ENCODE results near the gene WDR45. TPM values are rescaled to one million over a fixed set of nuclear protein-coding genes. Genes with fewer than 3 reads are reported as not detected.

The WDR45 gene
- total RNA-seq, 4 donors from 2014 or later: 84.4 to 102 (median 87.8) TPM

DNA sequence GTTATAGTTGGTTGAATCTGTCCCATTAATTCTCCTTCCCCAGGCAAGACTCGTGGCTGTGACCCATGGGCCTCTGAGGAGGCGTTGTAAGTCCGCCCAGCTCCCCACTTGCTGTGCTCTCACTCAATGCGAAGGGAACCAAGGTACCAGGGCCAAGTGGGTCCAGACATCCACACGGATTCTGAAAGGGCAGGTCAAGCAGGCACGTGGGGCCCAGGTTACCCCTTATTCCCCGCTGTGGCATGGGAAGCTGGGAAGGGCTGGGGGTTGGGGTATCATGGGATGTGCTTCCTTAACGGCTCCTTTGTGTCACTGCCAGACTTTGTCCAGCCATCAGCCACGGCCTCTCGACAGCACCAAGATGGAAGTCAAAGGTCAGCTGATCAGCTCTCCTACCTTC, 17.8 kb downstream of the WDR45 start:
- no peak overlapping the region for H3K4me3 ChIP-seq (ENCODE audit: low read depth, poor library complexity, severe bottlenecking)
- TF ChIP-seq, protein P1, sequence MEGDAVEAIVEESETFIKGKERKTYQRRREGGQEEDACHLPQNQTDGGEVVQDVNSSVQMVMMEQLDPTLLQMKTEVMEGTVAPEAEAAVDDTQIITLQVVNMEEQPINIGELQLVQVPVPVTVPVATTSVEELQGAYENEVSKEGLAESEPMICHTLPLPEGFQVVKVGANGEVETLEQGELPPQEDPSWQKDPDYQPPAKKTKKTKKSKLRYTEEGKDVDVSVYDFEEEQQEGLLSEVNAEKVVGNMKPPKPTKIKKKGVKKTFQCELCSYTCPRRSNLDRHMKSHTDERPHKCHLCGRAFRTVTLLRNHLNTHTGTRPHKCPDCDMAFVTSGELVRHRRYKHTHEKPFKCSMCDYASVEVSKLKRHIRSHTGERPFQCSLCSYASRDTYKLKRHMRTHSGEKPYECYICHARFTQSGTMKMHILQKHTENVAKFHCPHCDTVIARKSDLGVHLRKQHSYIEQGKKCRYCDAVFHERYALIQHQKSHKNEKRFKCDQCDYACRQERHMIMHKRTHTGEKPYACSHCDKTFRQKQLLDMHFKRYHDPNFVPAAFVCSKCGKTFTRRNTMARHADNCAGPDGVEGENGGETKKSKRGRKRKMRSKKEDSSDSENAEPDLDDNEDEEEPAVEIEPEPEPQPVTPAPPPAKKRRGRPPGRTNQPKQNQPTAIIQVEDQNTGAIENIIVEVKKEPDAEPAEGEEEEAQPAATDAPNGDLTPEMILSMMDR (IDR thresholded peaks at IDR 0.05): no peak
- no peak for TF ChIP-seq POLR2A (IDR thresholded peaks at IDR 0.05)
- intact Hi-C loops (cut with DNase I; ENCODE audit: low total_unique reads): no loop called here
- 74% methylated on average over 10 of the region's 10 CpGs; no CpG with 5 or more reads in 1 of the 2 donors for WGBS, 2 donors
- no peak for DNase-seq (ENCODE audit: low spot score in 2 of 2)

DNA sequence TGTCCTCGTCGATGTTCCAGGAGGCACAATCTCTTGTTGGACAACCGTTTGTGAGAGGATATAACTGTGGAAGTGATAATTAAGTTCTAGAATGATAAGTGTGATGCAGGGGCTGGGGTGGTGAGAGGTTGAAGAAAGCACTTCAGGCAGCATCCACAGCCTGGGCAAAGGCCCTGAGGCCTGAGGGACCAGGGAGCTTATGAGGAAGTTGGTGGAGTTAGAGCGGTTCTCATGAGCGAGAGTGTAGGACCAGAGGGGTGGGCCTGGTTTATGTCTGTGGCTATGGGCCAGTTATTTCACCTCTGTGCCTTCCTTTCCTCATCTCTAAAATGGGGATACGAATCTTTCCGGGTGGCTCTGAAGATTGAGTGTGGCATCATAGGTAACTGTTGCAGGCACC, 18.2 kb downstream of the WDR45 start:
- 82 to 87% methylated on average over 7 of the region's 7 CpGs for WGBS, 2 donors
- DNase-seq (ENCODE audit: low spot score in 2 of 2): no peak
- TF ChIP-seq POLR2A (IDR thresholded peaks at IDR 0.05): no peak
- TF ChIP-seq, protein P1 (IDR thresholded peaks at IDR 0.05): no peak
- no peak overlapping the region for H3K4me3 ChIP-seq (ENCODE audit: low read depth, poor library complexity, severe bottlenecking)
- intact Hi-C loops (cut with DNase I; ENCODE audit: low total_unique reads): no loop called here

DNA sequence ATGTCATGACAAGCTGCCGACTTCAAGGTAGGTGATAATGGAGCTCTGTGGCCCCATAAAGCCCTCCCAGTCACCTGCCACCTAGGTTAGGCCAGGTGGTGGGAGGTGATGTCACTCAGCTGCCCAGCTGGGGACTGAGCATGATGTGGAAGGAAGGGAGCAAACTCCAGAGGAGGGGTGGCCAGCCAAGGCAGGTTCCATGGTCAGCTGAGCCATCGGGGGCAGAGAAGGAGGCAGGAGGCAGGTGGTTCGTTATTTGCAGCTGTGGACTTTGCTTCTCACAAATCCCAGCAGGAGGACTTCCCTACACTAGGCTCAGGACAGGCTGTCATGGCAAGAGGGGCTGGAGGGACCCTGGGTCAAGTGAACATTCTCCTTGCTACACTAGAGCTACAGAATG, 18.8 kb downstream of the WDR45 start:
- WGBS, 2 donors: 72 to 84% methylated on average over 3 of the region's 3 CpGs
- TF ChIP-seq, protein P1 (IDR thresholded peaks at IDR 0.05): no peak
- no peak for TF ChIP-seq POLR2A (IDR thresholded peaks at IDR 0.05)
- intact Hi-C loops (cut with DNase I; ENCODE audit: low total_unique reads): no loop called here
- H3K4me3 ChIP-seq (ENCODE audit: low read depth, poor library complexity, severe bottlenecking): no peak overlapping the region
- no peak for DNase-seq (ENCODE audit: low spot score in 2 of 2)

DNA sequence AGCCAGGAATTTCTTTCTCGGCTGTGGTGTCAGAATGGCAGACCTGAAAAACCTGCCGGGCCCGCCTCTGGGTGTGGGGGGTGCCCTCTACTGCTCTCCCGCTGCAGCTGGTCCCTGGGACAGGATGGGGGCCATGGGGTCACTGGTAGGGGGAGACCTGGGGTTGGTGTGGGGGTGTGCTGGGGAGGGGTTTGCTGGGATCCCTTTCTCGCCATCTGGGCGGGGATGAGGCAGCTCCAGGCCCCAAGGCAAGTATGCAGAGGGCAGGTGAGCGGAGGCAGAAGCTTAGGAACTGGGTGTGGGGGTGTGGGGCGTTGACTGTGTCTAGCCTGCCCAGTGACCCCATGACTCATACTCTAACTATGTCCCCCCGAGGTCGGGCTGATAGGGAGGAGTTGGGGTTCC, 20.0 kb downstream of the WDR45 start:
- H3K4me3 ChIP-seq (ENCODE audit: low read depth, poor library complexity, severe bottlenecking): peak overlapping the region; percentile 6
- TF ChIP-seq, protein P1 (IDR thresholded peaks at IDR 0.05): no peak
- no peak for TF ChIP-seq POLR2A (IDR thresholded peaks at IDR 0.05)
- WGBS, 2 donors: 39 to 45% methylated on average over 6 to 8 of the region's 10 CpGs
- intact Hi-C loops (cut with DNase I; ENCODE audit: low total_unique reads): no loop called here
- DNase-seq (ENCODE audit: low spot score in 2 of 2): no peak

DNA sequence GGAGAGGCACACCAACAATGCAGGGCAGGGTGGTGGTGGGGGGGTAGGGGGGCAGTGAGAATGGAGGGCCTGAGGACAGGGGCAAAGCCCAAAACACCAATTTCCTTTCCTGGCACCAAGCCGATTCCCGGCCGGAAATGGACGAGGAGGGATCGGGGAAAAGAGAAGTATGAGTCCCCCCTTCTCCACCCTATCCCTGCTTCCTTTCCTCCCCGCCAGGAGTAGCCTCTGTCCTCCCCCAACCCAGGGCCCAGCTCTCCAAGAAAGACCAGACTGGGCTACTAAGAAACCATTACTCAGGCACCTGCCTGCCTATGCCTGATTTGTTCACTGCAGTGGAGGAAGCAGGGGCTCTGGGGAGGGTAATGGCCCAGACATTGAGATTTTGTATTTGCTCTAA, 20.5 kb downstream of the WDR45 start:
- H3K4me3 ChIP-seq (ENCODE audit: low read depth, poor library complexity, severe bottlenecking): peak overlapping the region; percentile 6
- no peak for DNase-seq (ENCODE audit: low spot score in 2 of 2)
- 33 to 63% methylated on average over 6 of the region's 6 CpGs for WGBS, 2 donors
- intact Hi-C loops (cut with DNase I; ENCODE audit: low total_unique reads): no loop called here
- TF ChIP-seq POLR2A (IDR thresholded peaks at IDR 0.05): no peak
- TF ChIP-seq, protein P1 (IDR thresholded peaks at IDR 0.05): no peak

DNA sequence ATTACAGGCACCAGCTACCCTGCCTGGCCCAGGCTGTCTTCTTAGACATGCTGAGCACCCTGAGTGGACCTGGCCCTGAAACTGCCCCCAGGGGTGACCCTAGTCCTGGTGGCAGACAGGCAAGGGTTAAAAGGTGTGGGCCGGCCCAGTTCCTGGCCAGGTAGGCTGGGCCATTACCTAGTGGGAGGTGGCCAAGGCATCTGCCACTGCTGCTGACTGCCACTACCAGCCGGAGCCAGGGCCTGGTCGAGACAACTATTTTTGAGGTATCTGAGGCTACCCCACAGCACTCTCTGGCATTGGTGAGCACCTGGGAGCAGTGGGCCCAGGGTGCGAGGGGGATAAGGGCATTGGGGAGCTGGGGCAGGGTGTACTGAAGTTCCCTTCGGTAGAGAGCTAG, 20.9 kb downstream of the WDR45 start, which contains the start of gene CCDC120:
Gene CCDC120, plus strand, starts transcription at position 206 of the 400 bp plus-strand sequence. CDS start 3,043 bp downstream, outside the sequence.
- DNase-seq (ENCODE audit: low spot score in 2 of 2): no peak
- peak within 1 kb of the TSS; percentile 6 for H3K4me3 ChIP-seq (ENCODE audit: low read depth, poor library complexity, severe bottlenecking)
- intact Hi-C loops (cut with DNase I; ENCODE audit: low total_unique reads): no loop called here
- 42 to 66% methylated on average over 2 to 5 of the region's 5 CpGs for WGBS, 2 donors
- no peak for TF ChIP-seq POLR2A (IDR thresholded peaks at IDR 0.05)
- TF ChIP-seq, protein P1 (IDR thresholded peaks at IDR 0.05): no peak

Measured in lower leg skin (tissue), 4 donors.